ENCODE results near the gene TSHZ2. TPM values are rescaled to one million over a fixed set of nuclear protein-coding genes. Genes with fewer than 3 reads are reported as not detected.

Gene TSHZ2
- total and polyA plus RNA-seq, 2 of the 4 experiments (the other 2 are of a cell fraction): under 0.01 to 0.02 TPM

DNA sequence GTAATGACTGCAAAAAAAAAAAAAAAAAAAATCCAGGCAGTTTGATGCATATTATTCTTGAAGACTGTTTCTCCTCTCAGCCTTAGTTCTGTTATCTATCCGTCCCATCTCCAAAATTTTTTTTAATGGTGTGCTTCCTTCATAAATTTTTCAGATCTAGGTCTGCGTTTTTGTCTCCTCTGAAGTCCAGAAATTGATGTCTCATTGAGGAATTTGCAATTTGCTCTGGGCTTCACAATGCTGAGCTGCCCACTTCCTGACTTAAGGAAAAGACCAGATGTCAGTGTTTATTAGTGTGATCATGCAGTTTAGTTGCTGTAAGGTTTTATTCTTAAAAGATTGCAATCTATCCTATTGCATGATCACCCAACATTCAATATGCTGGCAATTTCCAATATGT lies 323.9 kb downstream of the TSHZ2 start:
- no peak overlapping the region for H3K4me2 ChIP-seq (ENCODE audit: low read depth, low read length)
- CTCF ChIA-PET: no interaction called here
- dilution Hi-C loops (cut with HindIII; ENCODE audit: low sequenced_read_pairs, unreplicated experiment) (no loop called here), in situ Hi-C loops (cut with MboI; ENCODE audit: low sequenced_read_pairs) (no loop called here), intact Hi-C loops (cut with micrococcal nuclease) (no loop called here)
- H2BK5ac ChIP-seq (ENCODE audit: low read depth, low read length, poor library complexity, severe bottlenecking): no peak overlapping the region
- H2BK120ac ChIP-seq (ENCODE audit: low read depth, low read length): no peak overlapping the region
- no peak overlapping the region for H2AK5ac ChIP-seq (ENCODE audit: low read depth, low read length)
- DNase-seq (no peak), ATAC-seq (ENCODE audit: low read depth) (no peak)
- H2BK20ac ChIP-seq (ENCODE audit: low read depth, low read length): no peak overlapping the region
- no TSS peak for BruUV-seq (replicated peaks)
- no peak overlapping the region for H3K56ac ChIP-seq (ENCODE audit: extremely low read depth, insufficient read depth, low read length)
- H3K79me1 ChIP-seq (ENCODE audit: low read depth in 1 of 2, low read length in 2 of 2): no peaks in the 10 kb centered on the region
- no peak overlapping the region; the same call in 1 of the 2 replicates for H3K18ac ChIP-seq (ENCODE audit: low read depth, low read length)
- no peak overlapping the region for H4K8ac ChIP-seq (ENCODE audit: low read depth in 2 of 2, low read length in 2 of 2)
- WGBS, 2 experiments (ENCODE audit: extremely low coverage in 2 of 2, insufficient read length in 1 of 2): no CpG with 5 or more reads among the region's 2 CpGs
- no peaks in the 10 kb centered on the region for H3K9me3 ChIP-seq (ENCODE audit: control insufficient read depth, insufficient read depth, low read length)
- TF ChIP-seq MAZ (IDR thresholded peaks at IDR 0.05; ENCODE audit: borderline replicate concordance, low read depth, low read length): no peak
- TF ChIP-seq RFX5 (IDR thresholded peaks at IDR 0.05; ENCODE audit: low read depth, low read length): no peak
- TF ChIP-seq RCOR1 (IDR thresholded peaks at IDR 0.05; ENCODE audit: insufficient replicate concordance, low read length): no peak
- TF ChIP-seq, protein P1, sequence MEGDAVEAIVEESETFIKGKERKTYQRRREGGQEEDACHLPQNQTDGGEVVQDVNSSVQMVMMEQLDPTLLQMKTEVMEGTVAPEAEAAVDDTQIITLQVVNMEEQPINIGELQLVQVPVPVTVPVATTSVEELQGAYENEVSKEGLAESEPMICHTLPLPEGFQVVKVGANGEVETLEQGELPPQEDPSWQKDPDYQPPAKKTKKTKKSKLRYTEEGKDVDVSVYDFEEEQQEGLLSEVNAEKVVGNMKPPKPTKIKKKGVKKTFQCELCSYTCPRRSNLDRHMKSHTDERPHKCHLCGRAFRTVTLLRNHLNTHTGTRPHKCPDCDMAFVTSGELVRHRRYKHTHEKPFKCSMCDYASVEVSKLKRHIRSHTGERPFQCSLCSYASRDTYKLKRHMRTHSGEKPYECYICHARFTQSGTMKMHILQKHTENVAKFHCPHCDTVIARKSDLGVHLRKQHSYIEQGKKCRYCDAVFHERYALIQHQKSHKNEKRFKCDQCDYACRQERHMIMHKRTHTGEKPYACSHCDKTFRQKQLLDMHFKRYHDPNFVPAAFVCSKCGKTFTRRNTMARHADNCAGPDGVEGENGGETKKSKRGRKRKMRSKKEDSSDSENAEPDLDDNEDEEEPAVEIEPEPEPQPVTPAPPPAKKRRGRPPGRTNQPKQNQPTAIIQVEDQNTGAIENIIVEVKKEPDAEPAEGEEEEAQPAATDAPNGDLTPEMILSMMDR (conservative IDR thresholded peaks at IDR 0.05; ENCODE audit: low read depth, low read length): no peak
- TF ChIP-seq FOS (IDR thresholded peaks at IDR 0.05; ENCODE audit: low read depth, low read length): no peak
- H3K4ac ChIP-seq (ENCODE audit: low read depth, low read length): no peak overlapping the region
- H4K91ac ChIP-seq (ENCODE audit: insufficient read depth, low read depth, low read length): no peak overlapping the region
- H2AFZ ChIP-seq (replicated peaks; ENCODE audit: low read length, poor library complexity): no peak overlapping the region
- H3K27ac ChIP-seq (ENCODE audit: insufficient read depth, low read length): no peak overlapping the region
- H2BK15ac ChIP-seq (ENCODE audit: low read depth, low read length): no peak overlapping the region
- no peaks in the 10 kb centered on the region for H4K20me1 ChIP-seq (ENCODE audit: insufficient read depth, low read length)
- POLR2A ChIA-PET (ENCODE audit: unreplicated experiment): no interaction called here
- no peak overlapping the region for H3K9ac ChIP-seq (ENCODE audit: low read depth, low read length)
- H3K36me3 ChIP-seq (ENCODE audit: control insufficient read depth, insufficient read depth, low read length): no peaks in the 10 kb centered on the region
- H3K4me1 ChIP-seq (ENCODE audit: control insufficient read depth, insufficient read depth, low read length): no peaks in the 10 kb centered on the region; the same call in 1 of the 2 replicates
- H3K9me1 ChIP-seq (ENCODE audit: insufficient read depth, low read length): no peaks in the 10 kb centered on the region
- H3K23ac ChIP-seq (ENCODE audit: low read depth, low read length): no peak overlapping the region
- H2AK9ac ChIP-seq (replicated peaks; ENCODE audit: low read depth, low read length, poor library complexity): no peak overlapping the region
- no peaks in the 10 kb centered on the region for H3K27me3 ChIP-seq (ENCODE audit: control insufficient read depth, insufficient read depth, low read length)
- no peak overlapping the region for H3K4me3 ChIP-seq (ENCODE audit: insufficient read depth, low read depth, low read length)
- H3K14ac ChIP-seq (replicated peaks; ENCODE audit: low read depth, low read length): no peak overlapping the region
- no peak overlapping the region for H4K5ac ChIP-seq (ENCODE audit: low read depth, low read length)

All from IMR-90 (cell line).